Karpas-422 (cell line): ENCODE data around the gene NUDC. TPM values are rescaled to one million over a fixed set of nuclear protein-coding genes. Genes with fewer than 3 reads are reported as not detected.
"Not testable (repeated sequence)": the region's sequence is repeated elsewhere in the genome, so short reads cannot be mapped to it uniquely, and the experiment has no call there.

Experiments used
- DNase-seq: peaks from one replicate; pipeline ENCODE4 v3.0.0-alpha.2; 2015
- H2AFZ ChIP-seq: fragments of 200-600 bp; sonication (generic); 2 replicates; pipeline ENCODE4 v1.6.1; 2014; ENCODE audit warnings: antibody characterized with exemption, low read length, mixed read lengths
- H3K27ac ChIP-seq: fragments of 200-600 bp; sonication (generic); 2 replicates; pipeline ENCODE4 v1.5.1; 2014; ENCODE audit warnings: mild to moderate bottlenecking, low read length, moderate library complexity
- H3K27me3 ChIP-seq: fragments of 200-600 bp; sonication (generic); 2 replicates; pipeline ENCODE4 v1.6.1; 2014; ENCODE audit warnings: low read length, mixed read lengths
- H3K36me3 ChIP-seq: fragments of 200-600 bp; sonication (generic); 2 replicates; pipeline ENCODE4 v1.6.1; 2014; ENCODE audit warnings: low read length, mixed read lengths; ENCODE audit not compliant: insufficient read depth
- H3K4me1 ChIP-seq: fragments of 200-600 bp; sonication (generic); 2 replicates; pipeline ENCODE4 v1.6.1; 2014; ENCODE audit warnings: mild to moderate bottlenecking, low read length, mixed read lengths
- H3K4me2 ChIP-seq: fragments of 200-600 bp; sonication (generic); 2 replicates; pipeline ENCODE4 v1.6.1; 2014; ENCODE audit warnings: low read length, low read depth, mild to moderate bottlenecking; ENCODE audit not compliant: poor library complexity, severe bottlenecking
- H3K4me3 ChIP-seq: fragments of 200-600 bp; sonication (generic); 2 replicates; pipeline ENCODE4 v1.5.1; 2014; ENCODE audit warnings: mild to moderate bottlenecking, antibody characterized with exemption, low read length, mixed read lengths
- H3K79me2 ChIP-seq: fragments of 200-600 bp; sonication (generic); 2 replicates; pipeline ENCODE4 v1.6.1; 2014; ENCODE audit warnings: mild to moderate bottlenecking, low read length, mixed read lengths
- H3K9ac ChIP-seq: fragments of 200-600 bp; sonication (generic); 2 replicates; pipeline ENCODE4 v1.6.0; 2014; ENCODE audit warnings: low read length
- H3K9me2 ChIP-seq: fragments of 200-600 bp; sonication (generic), shearing (Covaris generic); replicated peaks from 2 replicates; pipeline ENCODE4 v1.6.0; 2014; ENCODE audit warnings: mild to moderate bottlenecking, low read length, moderate library complexity; ENCODE audit not compliant: insufficient read depth
- H3K9me3 ChIP-seq: fragments of 300-700, 200-600 bp; sonication (generic); 2 replicates; pipeline ENCODE4 v1.6.1; 2014; ENCODE audit warnings: low read length, mixed read lengths
- H4K20me1 ChIP-seq: fragments of 200-600 bp; sonication (generic); 2 replicates; pipeline ENCODE4 v1.6.1; 2014; ENCODE audit warnings: mild to moderate bottlenecking, antibody characterized with exemption, low read length, low read depth; ENCODE audit not compliant: insufficient read depth
- total RNA-seq: library from RNA; depleted of rRNA; stranded (reverse); fragments of >200 nt; shearing (Covaris generic); gene quantifications from 2 replicates; pipeline ENCODE4 v1.2.3, GENCODE V29; 2014; ENCODE audit warnings: low replicate concordance

Gene NUDC
- total RNA-seq, 1 experiment from 2014 or later = 28.1 TPM

DNA sequence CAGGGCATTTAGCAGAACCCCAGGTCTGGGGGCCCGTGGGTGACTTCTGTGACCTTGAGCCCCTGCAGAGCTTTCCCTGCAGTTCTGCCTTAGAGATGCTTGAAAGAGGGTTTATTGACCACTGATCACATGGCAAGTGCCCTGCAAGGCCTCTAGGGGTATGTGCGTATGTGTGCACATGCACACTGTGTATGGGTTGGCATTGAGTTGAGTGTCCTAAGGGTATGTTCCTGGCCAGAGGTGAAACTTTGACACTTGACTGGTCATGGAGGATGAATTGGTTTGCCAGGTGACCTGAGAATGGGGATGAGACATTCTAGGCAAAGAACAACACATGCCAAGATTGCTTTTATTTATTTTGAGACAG lies 17.1 kb downstream of the NUDC start:
- H3K36me3 ChIP-seq = peaks cover 32% of the 10 kb centered on the region

DNA sequence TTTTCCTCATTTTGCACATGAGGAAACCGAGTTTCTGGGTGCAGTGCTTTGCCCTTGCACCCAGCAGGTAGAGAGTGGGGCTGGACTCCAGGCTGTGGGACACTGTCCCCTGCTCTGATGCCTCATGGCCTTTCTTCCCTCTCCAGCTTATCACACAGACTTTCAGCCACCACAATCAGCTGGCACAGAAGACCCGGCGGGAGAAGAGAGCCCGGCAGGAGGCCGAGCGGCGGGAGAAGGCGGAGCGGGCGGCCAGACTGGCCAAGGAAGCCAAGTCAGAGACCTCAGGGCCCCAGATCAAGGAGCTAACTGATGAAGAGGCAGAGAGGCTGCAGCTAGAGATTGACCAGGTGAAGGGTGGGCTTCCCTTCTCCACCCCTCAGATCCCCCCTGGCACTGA lies 19.8 kb downstream of the NUDC start:
- Histone ChIP-seq H3K79me2 (peaks cover 16% of the 10 kb centered on the region), H3K36me3 (peaks cover 32% of the 10 kb centered on the region; the same call in 1 of the 2 replicates)
- no peak for DNase-seq

More for the DNA sequence above, 17.1 kb downstream of the NUDC start:
- no peak overlapping the region for H2AFZ ChIP-seq
- H4K20me1 ChIP-seq = peaks cover 8% of the 10 kb centered on the region; the same call in 1 of the 2 replicates
- no peaks in the 10 kb centered on the region for H3K27me3 ChIP-seq
- H3K9ac ChIP-seq = no peak overlapping the region
- peaks cover 29% of the 10 kb centered on the region for H3K79me2 ChIP-seq
- H3K4me1 ChIP-seq = no peaks in the 10 kb centered on the region
- no peak for DNase-seq
- H3K27ac ChIP-seq = no peak overlapping the region
- no peak overlapping the region for H3K4me3 ChIP-seq
- no peaks in the 10 kb centered on the region for H3K9me3 ChIP-seq
- H3K4me2 ChIP-seq = no peak overlapping the region
- H3K9me2 ChIP-seq = no peaks in the 10 kb centered on the region

DNA sequence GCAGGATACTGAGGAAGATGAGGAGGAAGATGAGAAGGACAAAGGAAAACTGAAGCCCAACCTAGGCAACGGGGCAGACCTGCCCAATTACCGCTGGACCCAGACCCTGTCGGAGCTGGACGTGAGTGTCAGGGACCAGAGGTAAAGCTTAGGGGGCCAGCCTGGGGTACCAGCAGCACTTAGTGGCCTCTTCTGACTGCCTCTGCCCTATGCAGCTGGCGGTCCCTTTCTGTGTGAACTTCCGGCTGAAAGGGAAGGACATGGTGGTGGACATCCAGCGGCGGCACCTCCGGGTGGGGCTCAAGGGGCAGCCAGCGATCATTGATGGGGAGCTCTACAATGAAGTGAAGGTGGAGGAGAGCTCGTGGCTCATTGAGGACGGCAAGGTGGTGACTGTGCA lies 21.1 kb downstream of the NUDC start:
- H3K36me3 ChIP-seq = peaks cover 26% of the 10 kb centered on the region; the same call in 1 of the 2 replicates
- no peak overlapping the region for H3K4me3 ChIP-seq
- no peak overlapping the region for H3K9ac ChIP-seq
- no peaks in the 10 kb centered on the region for H3K4me1 ChIP-seq
- no peak for DNase-seq
- no peaks in the 10 kb centered on the region for H3K27me3 ChIP-seq
- H3K9me3 ChIP-seq = no peaks in the 10 kb centered on the region
- H3K27ac ChIP-seq = no peak overlapping the region
- no peak overlapping the region for H2AFZ ChIP-seq
- H3K79me2 ChIP-seq = peaks cover 11% of the 10 kb centered on the region
- H3K9me2 ChIP-seq = no peaks in the 10 kb centered on the region
- H3K4me2 ChIP-seq = no peak overlapping the region
- H4K20me1 ChIP-seq = peaks cover 8% of the 10 kb centered on the region; the same call in 1 of the 2 replicates

More for the DNA sequence above, 19.8 kb downstream of the NUDC start:
- Histone ChIP-seq H2AFZ (no peak overlapping the region), H3K9ac (no peak overlapping the region), H3K4me3 (no peak overlapping the region), H3K9me3 (no peaks in the 10 kb centered on the region), H3K27me3 (no peaks in the 10 kb centered on the region), H3K4me1 (no peaks in the 10 kb centered on the region), H3K4me2 (no peak overlapping the region), H3K27ac (no peak overlapping the region), H4K20me1 (peaks cover 8% of the 10 kb centered on the region; the same call in 1 of the 2 replicates), H3K9me2 (no peaks in the 10 kb centered on the region)

DNA sequence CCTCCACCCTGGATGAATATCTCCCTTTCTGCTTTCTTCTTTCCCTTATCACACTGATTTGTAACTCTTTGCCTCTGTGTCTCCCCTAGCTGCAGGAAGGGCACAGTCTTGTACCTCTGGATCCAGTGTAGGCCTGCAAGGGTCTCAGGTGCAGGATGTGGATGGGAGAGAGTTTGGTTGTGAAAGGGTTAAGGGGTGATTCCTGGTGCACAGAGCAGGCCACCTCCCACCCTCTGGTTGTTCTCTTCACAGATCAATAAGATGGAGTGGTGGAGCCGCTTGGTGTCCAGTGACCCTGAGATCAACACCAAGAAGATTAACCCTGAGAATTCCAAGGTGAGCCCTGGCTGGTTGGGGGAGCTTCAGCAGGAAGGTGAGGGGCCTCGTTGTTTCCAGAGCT lies 23.6 kb downstream of the NUDC start:
- no peak overlapping the region for H3K27ac ChIP-seq
- H3K79me2 ChIP-seq = no peaks in the 10 kb centered on the region
- no peaks in the 10 kb centered on the region for H3K9me2 ChIP-seq
- no peak overlapping the region for H2AFZ ChIP-seq
- DNase-seq = no peak
- peaks cover 20% of the 10 kb centered on the region; the same call in 1 of the 2 replicates for H3K36me3 ChIP-seq
- peaks cover 13% of the 10 kb centered on the region for H3K4me1 ChIP-seq
- H3K9me3 ChIP-seq = no peaks in the 10 kb centered on the region
- no peaks in the 10 kb centered on the region for H4K20me1 ChIP-seq
- no peak overlapping the region for H3K4me3 ChIP-seq
- H3K9ac ChIP-seq = no peak overlapping the region
- H3K27me3 ChIP-seq = no peaks in the 10 kb centered on the region
- no peak overlapping the region for H3K4me2 ChIP-seq

DNA sequence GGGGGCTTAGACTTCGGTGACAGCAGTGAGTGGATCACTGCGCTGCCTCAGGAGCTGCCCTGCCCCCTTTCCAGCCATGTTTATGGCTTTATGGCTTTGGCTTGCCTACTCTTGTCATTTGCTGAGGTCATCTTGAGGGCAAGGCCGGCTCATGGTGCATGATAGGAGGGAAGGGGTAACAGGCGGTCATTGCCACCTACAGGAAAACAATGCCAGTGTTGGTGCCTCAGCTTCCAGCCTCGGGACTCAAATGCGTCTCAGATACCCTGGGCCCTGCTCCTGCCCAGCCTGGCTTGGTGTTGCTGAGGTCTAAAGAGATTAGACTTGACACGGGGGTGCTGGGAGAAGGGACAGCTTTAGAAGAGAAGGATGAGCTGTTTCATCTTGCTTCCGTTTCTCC lies 24.2 kb downstream of the NUDC start:
- no peak overlapping the region for H3K4me3 ChIP-seq
- H3K36me3 ChIP-seq = peaks cover 20% of the 10 kb centered on the region; the same call in 1 of the 2 replicates
- peaks cover 18% of the 10 kb centered on the region for H3K4me1 ChIP-seq
- no peaks in the 10 kb centered on the region for H3K9me3 ChIP-seq
- H3K9me2 ChIP-seq = no peaks in the 10 kb centered on the region
- H3K4me2 ChIP-seq = no peak overlapping the region
- no peak for DNase-seq
- H3K9ac ChIP-seq = no peak overlapping the region
- H3K27me3 ChIP-seq = no peaks in the 10 kb centered on the region
- no peak overlapping the region for H2AFZ ChIP-seq
- H3K79me2 ChIP-seq = no peaks in the 10 kb centered on the region
- H4K20me1 ChIP-seq = no peaks in the 10 kb centered on the region
- no peak overlapping the region for H3K27ac ChIP-seq

DNA sequence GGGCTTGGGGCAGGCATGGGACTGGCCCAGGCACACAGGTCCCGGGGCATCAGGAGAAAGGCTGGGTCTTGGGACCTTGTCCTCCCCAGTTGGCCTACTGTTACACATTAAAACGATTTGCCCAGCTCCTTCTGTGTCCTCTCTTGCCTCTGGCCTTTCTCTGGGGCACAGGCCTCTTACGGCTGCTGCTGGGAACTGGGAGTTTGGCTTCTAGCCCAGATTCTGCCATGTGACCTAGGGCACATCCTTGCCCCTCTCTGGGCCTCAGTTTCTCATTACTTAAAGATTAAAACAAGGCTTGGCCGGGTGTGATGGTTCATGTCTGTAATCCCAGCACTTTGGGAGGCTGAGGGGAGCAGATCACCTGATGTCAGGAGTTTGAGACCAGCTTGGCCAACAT lies 24.7 kb downstream of the NUDC start:
- Histone ChIP-seq H3K27ac (no peak overlapping the region), H3K4me2 (no peak overlapping the region), H4K20me1 (no peaks in the 10 kb centered on the region), H3K9me2 (no peaks in the 10 kb centered on the region), H2AFZ (no peak overlapping the region), H3K4me1 (peaks cover 21% of the 10 kb centered on the region), H3K27me3 (no peaks in the 10 kb centered on the region), H3K9ac (no peak overlapping the region), H3K36me3 (peaks cover 19% of the 10 kb centered on the region; the same call in 1 of the 2 replicates), H3K79me2 (no peaks in the 10 kb centered on the region), H3K9me3 (no peaks in the 10 kb centered on the region), H3K4me3 (no peak overlapping the region)
- DNase-seq = no peak

DNA sequence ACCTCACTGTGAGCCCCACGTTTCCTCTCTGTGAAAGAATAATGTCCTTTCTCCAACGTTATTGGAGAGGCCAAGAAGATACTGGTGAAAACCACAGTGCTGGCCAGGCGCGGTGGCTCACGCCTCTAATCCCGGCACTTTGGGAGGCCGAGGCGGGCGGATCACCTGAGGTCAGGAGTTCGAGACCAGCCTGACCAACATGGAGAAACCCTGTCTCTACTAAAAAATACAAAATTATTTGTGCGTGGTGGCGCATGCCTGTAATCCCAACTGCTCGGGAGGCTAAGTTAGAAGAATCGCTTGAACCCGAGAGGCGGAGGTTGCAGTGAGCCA lies 27.1 kb downstream of the NUDC start:
- not testable (repeated sequence) for H3K79me2 ChIP-seq, H3K4me3 ChIP-seq, DNase-seq, H3K9me2 ChIP-seq, H3K9ac ChIP-seq, H3K27me3 ChIP-seq, H3K27ac ChIP-seq, H3K36me3 ChIP-seq, H2AFZ ChIP-seq, H3K9me3 ChIP-seq, H3K4me2 ChIP-seq, H4K20me1 ChIP-seq
- peaks cover 21% of the 10 kb centered on the region for H3K4me1 ChIP-seq

DNA sequence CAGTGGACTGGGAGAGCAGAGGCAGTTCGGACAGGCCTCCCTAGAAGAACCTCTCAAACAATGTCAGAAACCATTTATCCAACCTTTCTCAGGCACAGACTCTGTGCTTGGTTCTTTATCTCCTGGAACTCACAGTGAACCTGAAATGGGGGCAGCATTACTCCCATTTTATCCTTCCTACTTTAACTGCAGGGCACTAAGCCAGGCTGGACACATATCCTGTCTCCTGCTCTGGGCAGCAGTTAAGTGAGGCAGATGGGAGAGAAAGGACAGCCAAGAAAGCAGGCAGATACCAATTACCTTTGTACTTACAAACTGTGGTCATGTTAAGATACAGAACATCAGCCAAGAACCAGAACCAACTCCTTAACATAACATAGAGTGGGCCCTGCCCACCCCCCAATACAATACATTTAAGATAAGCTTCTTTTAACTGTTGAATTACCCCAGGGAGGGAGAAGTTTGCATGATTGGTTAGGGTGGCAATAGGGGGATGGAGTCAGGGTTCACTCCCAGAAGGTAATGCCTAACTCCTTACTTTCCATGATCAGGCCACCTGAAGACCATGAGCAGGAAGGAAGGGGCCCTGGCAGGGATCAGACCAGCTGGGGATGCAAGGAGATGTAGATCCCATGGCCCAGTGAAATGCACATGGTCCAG lies 27.9 kb downstream of the NUDC start:
- 0 out of 2 replicates have a peak, but pooled peaks cover 5% of the 10 kb centered on the region for H3K36me3 ChIP-seq
- H3K27me3 ChIP-seq = no peaks in the 10 kb centered on the region
- H3K79me2 ChIP-seq = no peaks in the 10 kb centered on the region
- DNase-seq = no peak
- no peak overlapping the region for H3K9ac ChIP-seq
- no peaks in the 10 kb centered on the region for H4K20me1 ChIP-seq
- H3K4me2 ChIP-seq = no peak overlapping the region
- H3K27ac ChIP-seq = no peak overlapping the region
- H3K4me1 ChIP-seq = peaks cover 21% of the 10 kb centered on the region
- no peak overlapping the region for H3K4me3 ChIP-seq
- no peak overlapping the region for H2AFZ ChIP-seq
- H3K9me3 ChIP-seq = no peaks in the 10 kb centered on the region
- H3K9me2 ChIP-seq = no peaks in the 10 kb centered on the region
